Right hindlimb (tissue), 1 donor: ENCODE measurements around the gene RAD51B.

Source experiments
- DNase-seq: peaks from one replicate; pipeline ENCODE4 v3.0.0-alpha.2; 2018

RAD51B gene

GRCh38 chr14:68702578-68702977, 883.0 kb downstream of the RAD51B start:
- no peak for DNase-seq

- DNase-seq: no peak
Observed at GRCh38 chr14:68703093-68703492, 883.5 kb downstream of the RAD51B start.

GRCh38 chr14:68704736-68705720, 885.4 kb downstream of the RAD51B start:
- DNase-seq: no peak

GRCh38 chr14:68705741-68706283, 886.2 kb downstream of the RAD51B start:
- DNase-seq: no peak

DNA sequence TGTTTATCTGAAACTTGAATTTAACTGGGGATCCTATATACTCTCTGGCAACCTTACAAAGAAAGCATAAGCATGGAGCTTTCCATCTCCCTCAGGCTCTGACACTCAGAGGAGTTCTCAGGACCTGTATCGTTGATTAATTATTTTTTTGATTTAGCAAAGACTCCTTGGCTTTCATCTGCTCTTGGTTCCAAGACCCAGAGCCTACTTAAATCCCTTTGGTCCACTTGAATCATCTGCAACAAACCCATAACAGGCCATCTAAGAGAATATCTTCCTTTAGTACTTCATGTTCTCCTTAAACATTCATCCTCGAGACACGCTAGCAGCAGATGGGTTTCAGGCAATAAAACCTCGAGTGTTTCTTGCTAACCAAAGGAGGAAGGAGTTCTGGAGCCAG, 887.9 kb downstream of the RAD51B start:
- no peak for DNase-seq

DNA sequence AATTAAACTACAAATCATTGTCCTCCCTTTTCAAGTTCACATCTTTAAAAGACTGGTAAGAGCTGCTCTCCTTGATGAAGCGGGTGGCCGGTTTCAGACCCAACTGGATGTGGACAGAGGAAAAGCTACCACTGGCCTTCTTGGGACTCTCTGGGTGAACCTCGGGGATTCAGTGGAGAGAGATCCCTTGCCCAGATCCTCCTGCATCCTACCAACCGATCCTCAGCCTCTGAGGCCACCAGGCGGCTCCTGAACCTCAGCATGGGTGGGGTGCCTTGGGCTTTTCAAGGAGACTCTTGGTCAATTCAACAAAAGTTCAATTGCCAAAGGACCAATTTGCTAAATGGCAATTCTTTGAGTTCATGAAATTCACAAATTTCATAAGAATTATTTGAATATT, 888.8 kb downstream of the RAD51B start:
- no peak for DNase-seq

- no peak for DNase-seq
Observed at GRCh38 chr14:68709007-68709406, 889.4 kb downstream of the RAD51B start.

- DNase-seq: no peak
Observed at GRCh38 chr14:68710776-68711175, 891.2 kb downstream of the RAD51B start.

DNA sequence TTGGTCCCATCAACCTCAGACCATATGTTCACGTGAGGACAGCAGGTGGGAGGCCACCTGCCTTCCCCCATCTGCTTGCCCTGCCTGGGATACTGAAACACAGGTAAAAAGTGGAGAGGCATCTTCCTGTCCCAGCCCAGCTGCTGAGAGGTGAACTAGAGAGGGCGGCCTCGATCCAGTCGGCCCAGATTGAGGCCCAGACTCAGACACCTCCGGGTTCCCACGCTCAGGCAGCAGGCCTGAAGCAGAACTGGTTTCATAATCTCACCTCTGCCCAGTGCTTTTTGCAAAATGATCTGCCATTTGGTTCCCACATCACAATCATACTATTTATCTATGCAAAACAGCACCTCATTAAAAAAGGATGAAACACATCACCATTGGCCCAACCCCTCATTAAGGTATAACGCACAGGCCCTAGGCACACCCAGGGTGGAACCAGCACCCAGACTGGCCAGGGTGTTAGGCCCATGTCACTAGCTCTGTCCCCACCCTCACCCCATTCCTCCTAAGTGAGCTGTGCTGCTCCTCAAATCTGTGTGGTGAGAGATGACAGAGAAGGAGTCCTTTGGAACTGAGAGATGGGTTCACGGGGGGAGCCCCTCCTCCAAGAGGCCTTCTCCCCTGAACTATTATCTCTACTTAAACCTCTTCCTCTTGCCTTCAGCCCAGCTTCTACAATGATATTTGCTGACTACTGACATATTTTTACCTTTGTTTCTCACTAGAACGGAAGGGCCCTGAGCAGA, 892.2 kb downstream of the RAD51B start:
- no peak for DNase-seq

DNA sequence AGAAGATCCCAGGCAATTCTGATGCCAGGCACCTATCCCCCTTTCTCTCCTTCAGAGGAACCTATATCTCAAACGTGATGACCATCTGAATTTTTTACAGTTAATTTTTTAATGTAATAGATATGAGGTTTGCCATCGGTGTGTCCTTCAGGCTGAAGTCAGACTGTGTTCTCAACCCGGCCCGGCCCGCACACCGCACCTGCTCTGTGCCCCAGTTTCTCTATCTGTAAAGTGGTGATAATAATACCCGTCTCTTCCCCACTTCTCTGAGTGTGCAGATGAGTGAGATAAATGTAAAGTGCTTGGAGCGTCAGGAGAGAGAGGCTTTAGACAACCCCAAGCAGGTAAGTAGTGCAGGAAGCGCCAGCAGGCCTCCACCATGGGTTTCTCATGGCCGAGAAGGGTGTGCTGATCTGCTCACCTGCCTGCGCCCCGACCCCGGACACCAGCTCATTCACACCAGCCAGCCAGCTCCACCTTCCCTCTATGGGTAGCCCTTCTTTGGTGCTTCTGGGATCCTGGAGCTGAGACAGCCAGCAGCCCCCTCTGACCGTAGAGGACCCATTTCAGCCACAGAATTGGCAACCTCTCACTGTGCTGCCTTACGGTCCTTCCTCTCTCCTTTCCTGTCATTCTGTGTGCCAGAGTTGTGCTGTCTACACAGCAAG, 893.3 kb downstream of the RAD51B start:
- DNase-seq: no peak

- DNase-seq: no peak
Observed at GRCh38 chr14:68713782-68714181, 894.2 kb downstream of the RAD51B start.

- DNase-seq: peak; percentile 16
Observed at GRCh38 chr14:68714991-68715924, 895.7 kb downstream of the RAD51B start.

- peak; percentile 11 for DNase-seq
Observed at GRCh38 chr14:68716698-68717097, 897.1 kb downstream of the RAD51B start.

- DNase-seq: peak; percentile 10
Observed at GRCh38 chr14:68718023-68718990, 898.7 kb downstream of the RAD51B start.

DNA sequence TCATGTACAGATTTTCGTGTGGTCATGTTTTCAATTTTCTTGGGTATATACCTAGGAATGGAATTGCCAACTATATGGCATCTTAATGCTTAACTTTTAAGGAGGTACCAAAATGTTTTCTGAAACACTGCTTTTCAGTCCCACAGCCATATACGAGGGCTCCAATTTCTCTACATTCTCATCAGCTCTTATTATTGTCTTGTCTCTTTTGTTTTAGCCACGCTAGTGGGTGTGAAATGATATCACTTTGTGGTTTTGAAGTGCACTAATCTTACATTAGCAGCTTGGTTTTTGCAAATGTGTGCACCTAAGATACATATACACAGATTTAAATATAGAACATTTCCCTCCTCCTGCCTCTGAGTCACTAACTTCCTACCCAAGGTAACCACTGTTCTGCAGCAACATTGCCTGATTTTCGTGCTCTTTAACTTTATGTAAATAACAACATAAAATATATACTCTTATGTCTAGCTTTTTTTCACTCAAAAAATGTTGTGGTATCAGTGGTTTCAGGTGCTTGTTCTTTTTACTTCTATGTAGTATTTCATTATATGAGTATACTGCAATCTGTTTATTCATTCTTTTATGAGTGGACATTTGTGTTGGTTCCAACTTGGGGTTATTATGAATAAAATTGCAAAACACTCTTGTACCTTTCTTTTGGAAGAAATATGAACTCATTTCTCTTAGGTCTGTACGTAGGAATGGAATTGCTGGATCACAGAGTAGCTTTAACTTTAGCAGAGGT, 900.2 kb downstream of the RAD51B start:
- no peak for DNase-seq

GRCh38 chr14:68722186-68722585, 902.6 kb downstream of the RAD51B start:
- DNase-seq: no peak

- no peak for DNase-seq
Observed at GRCh38 chr14:68722968-68723566, 903.5 kb downstream of the RAD51B start.

DNA sequence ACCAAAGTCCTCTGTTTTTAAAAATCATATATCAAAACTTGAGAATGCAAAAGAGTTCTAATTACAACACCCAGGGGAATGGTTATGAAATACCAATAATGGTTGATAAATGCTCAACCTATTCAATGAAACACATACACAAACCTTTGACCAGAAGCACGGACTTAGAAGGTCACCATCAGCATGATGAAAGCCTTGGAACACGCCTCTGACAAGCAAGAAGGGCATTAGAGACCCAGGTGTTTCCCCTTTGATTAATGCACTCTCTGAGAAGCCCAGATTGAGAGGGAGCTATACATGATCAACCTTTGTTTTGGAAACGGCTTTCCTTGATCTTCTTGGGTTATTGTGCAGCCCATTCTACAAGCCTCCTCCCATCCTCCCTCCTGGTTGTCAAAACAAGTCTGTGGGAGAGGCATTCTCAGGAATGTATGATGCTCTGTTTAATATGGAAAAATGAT, 904.3 kb downstream of the RAD51B start:
- no peak for DNase-seq

DNA sequence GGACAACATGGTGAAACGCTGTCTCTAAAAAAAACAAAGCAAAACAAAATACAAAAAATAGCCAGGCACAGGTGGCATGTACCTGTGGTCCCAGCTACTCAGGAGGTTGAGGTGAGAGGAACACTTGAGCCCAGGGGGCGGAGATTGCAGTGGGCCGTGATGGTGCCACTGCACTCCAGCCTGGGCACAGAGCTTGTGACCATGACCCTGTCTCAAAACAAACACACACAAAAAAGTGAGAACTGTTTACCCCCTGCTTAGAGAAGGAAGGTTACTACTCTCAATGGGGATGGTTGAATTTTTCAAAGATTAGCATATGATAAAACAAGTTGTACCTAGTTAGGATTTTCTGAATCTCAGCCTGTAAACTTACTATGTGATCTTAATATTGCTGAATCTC, 905.3 kb downstream of the RAD51B start:
- DNase-seq: no peak
